ENCODE results near the gene PRKAG1. TPM values are rescaled to one million over a fixed set of nuclear protein-coding genes. Genes with fewer than 3 reads are reported as not detected.
A peak's percentile ranks its signal among the peaks of the same experiment; 100 is the strongest.

PRKAG1 gene
- total RNA-seq, 2 donors from 2014 or later = 25.4 to 26.4 TPM

GRCh38 chr12:48998497-48999353, 19.9 kb downstream of the PRKAG1 start:
- intact Hi-C loops (cut with DNase I) = no loop called here
- H3K9me3 ChIP-seq = no peaks in the 10 kb centered on the region
- peaks cover 37% of the 10 kb centered on the region for H3K4me1 ChIP-seq
- H3K36me3 ChIP-seq (replicated peaks in 1 of 2; ENCODE audit: insufficient read depth in 1 of 2, low read depth in 2 of 2) = peaks cover 0 to 8% of the 10 kb centered on the region in 2 donors
- H3K4me3 ChIP-seq = peak overlapping the region; percentile 18 to 50
- ATAC-seq (no peak), DNase-seq (peak in 1 of 4 donors; percentile 45)
- H3K27ac ChIP-seq = no peak overlapping the region
- no peaks in the 10 kb centered on the region for H3K27me3 ChIP-seq
- WGBS, 2 donors = 1% methylated on average over 28 to 46 of the region's 48 CpGs
- TF ChIP-seq POLR2A (IDR thresholded peaks at IDR 0.05) = no peak
- TF ChIP-seq CTCF (IDR thresholded peaks at IDR 0.05) = no peak

- intact Hi-C loops (cut with DNase I) = no loop called here
- Histone ChIP-seq H3K4me1 (peaks cover 37% of the 10 kb centered on the region), H3K27me3 (no peaks in the 10 kb centered on the region), H3K27ac (no peak overlapping the region), H3K36me3 (replicated peaks in 1 of 2; ENCODE audit: insufficient read depth in 1 of 2, low read depth in 2 of 2) (peaks cover 0 to 3% of the 10 kb centered on the region in 2 donors), H3K9me3 (no peaks in the 10 kb centered on the region), H3K4me3 (peak overlapping the region; percentile 18 to 50)
- 10 to 23% methylated on average over 16 to 53 of the region's 57 CpGs for WGBS, 2 donors
- TF ChIP-seq POLR2A (IDR thresholded peaks at IDR 0.05) (no peak), CTCF (IDR thresholded peaks at IDR 0.05) (no peak)
- no peak for ATAC-seq
- DNase-seq = peak in 1 of 4 donors; percentile 40
Observed at GRCh38 chr12:48997719-48998496, 20.7 kb downstream of the PRKAG1 start.

- DNase-seq = peak; percentile 70 to 79 (median 74)
- TF ChIP-seq CTCF (IDR thresholded peaks at IDR 0.05) (peak; percentile 49 to 62 (median 54)), POLR2A (IDR thresholded peaks at IDR 0.05) (no peak)
- Histone ChIP-seq H3K4me3 (no peak overlapping the region), H3K27ac (no peak overlapping the region), H3K9me3 (no peaks in the 10 kb centered on the region), H3K36me3 (replicated peaks in 1 of 2; ENCODE audit: insufficient read depth in 1 of 2, low read depth in 2 of 2) (no peaks in the 10 kb centered on the region), H3K27me3 (no peaks in the 10 kb centered on the region), H3K4me1 (peaks cover 37% of the 10 kb centered on the region)
- intact Hi-C loops (cut with DNase I) = no loop called here
- WGBS, 2 donors = 26 to 52% methylated on average over 27 to 67 of the region's 71 CpGs
- peak; percentile 57 for ATAC-seq
Observed at GRCh38 chr12:48996794-48997718, 21.5 kb downstream of the PRKAG1 start.

GRCh38 chr12:48995086-48995879, 23.3 kb downstream of the PRKAG1 start:
- DNase-seq (peak; percentile 85 to 88 (median 86)), ATAC-seq (peak; percentile 91)
- H3K4me3 ChIP-seq = no peak overlapping the region
- intact Hi-C loops (cut with DNase I) = no loop called here
- H3K36me3 ChIP-seq (replicated peaks in 1 of 2; ENCODE audit: insufficient read depth in 1 of 2, low read depth in 2 of 2) = no peaks in the 10 kb centered on the region
- WGBS, 2 donors = 4 to 6% methylated on average over 17 to 32 of the region's 32 CpGs
- no peaks in the 10 kb centered on the region for H3K9me3 ChIP-seq
- H3K27me3 ChIP-seq = no peaks in the 10 kb centered on the region
- TF ChIP-seq POLR2A (IDR thresholded peaks at IDR 0.05) (no peak), CTCF (IDR thresholded peaks at IDR 0.05) (peak; percentile 65 to 87 (median 84))
- no peak overlapping the region for H3K27ac ChIP-seq
- H3K4me1 ChIP-seq = peaks cover 37% of the 10 kb centered on the region

Data from body of pancreas (tissue), 4 donors.